Stomach (tissue), 9 donors: ENCODE results near the gene KCNQ4. TPM values are rescaled to one million over a fixed set of nuclear protein-coding genes. Genes with fewer than 3 reads are reported as not detected.

Source experiments
- DNase-seq, 2 donors: peaks; one replicate each; pipeline versions ENCODE4 v3.0.0 to v3.0.0-alpha.2; 2013 to 2019
- H3K27ac ChIP-seq, 5 donors: fragments of 200-600 bp in 4 of 5; sonication (generic) in 4 of 5; one replicate each; pipeline ENCODE4 v1.5.1; 2013 to 2019; ENCODE audit warnings: mild to moderate bottlenecking in 1 of 5, moderate library complexity in 1 of 5
- H3K27me3 ChIP-seq, 3 donors: fragments of 200-600 bp; sonication (generic); one replicate each; pipeline ENCODE4 v1.5.1; 2017 to 2019; ENCODE audit warnings: mixed run types in 1 of 3
- H3K36me3 ChIP-seq, 4 donors: fragments of 200-600 bp; sonication (generic); 1 replicate in 3 of 4; 2 replicates in 1 of 4; pipeline ENCODE4 v1.5.1; 2016 to 2019
- H3K4me1 ChIP-seq, 4 donors: fragments of 200-600 bp; sonication (generic); one replicate each; pipeline ENCODE4 v1.5.1; 2016 to 2019
- H3K4me3 ChIP-seq, 4 donors: fragments of 200-600 bp; sonication (generic) in 3 of 4; one replicate each; pipeline ENCODE4 v1.5.1; 2016 to 2019; ENCODE audit warnings: mild to moderate bottlenecking in 1 of 4
- H3K9me3 ChIP-seq, 4 donors: fragments of 200-600 bp; sonication (generic); one replicate each; pipeline ENCODE4 v1.5.1; 2016 to 2019
- EP300 ChIP-seq: sonication (generic); formaldehyde crosslinking; IDR thresholded peaks from one replicate; pipeline ENCODE4 v1.6.1; 2017; ENCODE audit warnings: antibody characterized with exemption
- POLR2A ChIP-seq, 4 donors: fragments of 450-650 bp; IDR thresholded peaks; one replicate each; pipeline ENCODE4 v1.6.1; 2016; ENCODE audit warnings: antibody characterized with exemption in 4 of 4, control low read depth in 2 of 4, mild to moderate bottlenecking in 1 of 4, moderate library complexity in 1 of 4
- POLR2AphosphoS5 ChIP-seq, 3 donors: sonication (generic); formaldehyde crosslinking; IDR thresholded peaks; one replicate each; pipeline ENCODE4 v1.6.1; 2016; ENCODE audit warnings: antibody characterized with exemption in 3 of 3
- WGBS, 5 donors: extraction: QIAGEN DNeasy Blood & Tissue Kit in 3 of 5; methylation state at CpG; one replicate each; pipeline versions ENCODE4 v1.1.5 to v1.1.7; 2013 to 2018; 5-methylcytosine and 5-hydroxymethylcytosine counted together
- intact Hi-C: fragments of 100-400 bp; cut with DNase I; formaldehyde crosslinking; loops from one replicate; pipeline ENCODE4 v1.15.1; 2023; ENCODE audit warnings: low total_unique reads
- polyA plus RNA-seq, 3 donors: library from polyadenylated mRNA; stranded (reverse); fragments of 200-250 nt; gene quantifications; one replicate each; pipeline ENCODE4 v1.2.3, GENCODE V29; 2013
- total RNA-seq, 5 donors: library from RNA; depleted of rRNA; stranded (reverse); fragments of >200 nt; gene quantifications; one replicate each; pipeline versions ENCODE4 v1.1.0 to v1.2.3, GENCODE V29; 2014 to 2016
- TF ChIP-seq, protein P1 (sequence below), 7 experiments: fragments of 450-650 bp in 4 of 7; fragments of 200-600 bp in 3 of 7; sonication (generic) in 3 of 7; IDR thresholded peaks; one replicate each; pipeline ENCODE4 v1.5.1; 2016 to 2019; ENCODE audit warnings: antibody characterized with exemption in 7 of 7, control low read depth in 2 of 7, mild to moderate bottlenecking in 1 of 7
- donor health status: healthy with polysubstance abuse.
- donor health status: Bipolar disorder and iron deficiency.
- donor health status: healthy.

The KCNQ4 gene
- total and polyA plus RNA-seq, 8 donors: 0.31 to 7.6 (median 0.58) TPM; not detected in 1

DNA sequence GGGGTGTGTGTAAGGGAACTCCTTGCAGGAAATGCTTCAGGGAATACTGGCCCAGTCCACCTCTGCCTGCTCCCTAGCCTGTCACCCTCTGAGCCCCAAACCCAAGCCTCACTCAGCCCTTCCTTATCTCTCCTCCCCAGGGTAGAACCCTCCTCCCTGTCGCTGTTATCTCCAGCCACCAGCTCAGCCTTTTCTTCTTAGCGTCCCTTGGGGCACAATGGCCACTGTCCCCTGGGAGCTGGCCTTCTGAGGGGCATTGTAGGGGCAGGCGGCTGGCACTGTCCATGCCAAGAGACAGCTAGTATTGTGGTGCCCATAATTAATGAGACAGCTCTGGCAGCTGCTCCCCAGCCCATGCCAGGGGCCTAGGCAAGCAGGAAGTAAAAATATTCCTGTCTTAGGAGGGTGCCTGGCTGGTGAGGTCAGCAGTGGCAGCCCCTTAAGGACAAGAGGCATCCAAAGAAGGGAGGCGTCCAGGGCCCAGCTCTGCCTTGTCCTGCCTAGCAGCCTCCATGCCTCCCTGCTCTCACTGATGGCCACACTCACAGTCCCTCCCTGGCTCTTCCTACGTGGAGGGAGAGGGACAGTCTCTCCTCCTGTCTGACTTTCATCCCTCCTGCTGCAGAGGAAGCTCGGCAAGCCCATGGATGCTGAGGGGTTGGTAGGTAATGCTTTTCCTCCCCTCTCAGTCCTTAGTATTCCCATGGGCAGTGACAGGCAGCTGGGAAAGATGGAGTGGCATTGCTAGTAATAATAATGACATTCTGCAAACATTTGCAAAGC lies 37.5 kb downstream of the KCNQ4 start:
- Histone ChIP-seq H3K27ac (no peak overlapping the region), H3K4me1 (peaks cover 6 to 54% (median 34%) of the 10 kb centered on the region in 4 donors), H3K4me3 (no peak overlapping the region), H3K27me3 (peaks cover 0 to 18% (median 4%) of the 10 kb centered on the region in 3 donors), H3K9me3 (no peaks in the 10 kb centered on the region), H3K36me3 (peaks cover 0 to 9% (median 0%) of the 10 kb centered on the region in 4 donors)
- WGBS, 5 donors: 43 to 59% (median 49%) methylated on average over 6 of the region's 6 CpGs
- DNase-seq: no peak
- TF ChIP-seq, protein P1, sequence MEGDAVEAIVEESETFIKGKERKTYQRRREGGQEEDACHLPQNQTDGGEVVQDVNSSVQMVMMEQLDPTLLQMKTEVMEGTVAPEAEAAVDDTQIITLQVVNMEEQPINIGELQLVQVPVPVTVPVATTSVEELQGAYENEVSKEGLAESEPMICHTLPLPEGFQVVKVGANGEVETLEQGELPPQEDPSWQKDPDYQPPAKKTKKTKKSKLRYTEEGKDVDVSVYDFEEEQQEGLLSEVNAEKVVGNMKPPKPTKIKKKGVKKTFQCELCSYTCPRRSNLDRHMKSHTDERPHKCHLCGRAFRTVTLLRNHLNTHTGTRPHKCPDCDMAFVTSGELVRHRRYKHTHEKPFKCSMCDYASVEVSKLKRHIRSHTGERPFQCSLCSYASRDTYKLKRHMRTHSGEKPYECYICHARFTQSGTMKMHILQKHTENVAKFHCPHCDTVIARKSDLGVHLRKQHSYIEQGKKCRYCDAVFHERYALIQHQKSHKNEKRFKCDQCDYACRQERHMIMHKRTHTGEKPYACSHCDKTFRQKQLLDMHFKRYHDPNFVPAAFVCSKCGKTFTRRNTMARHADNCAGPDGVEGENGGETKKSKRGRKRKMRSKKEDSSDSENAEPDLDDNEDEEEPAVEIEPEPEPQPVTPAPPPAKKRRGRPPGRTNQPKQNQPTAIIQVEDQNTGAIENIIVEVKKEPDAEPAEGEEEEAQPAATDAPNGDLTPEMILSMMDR (IDR thresholded peaks at IDR 0.05): no peak
- TF ChIP-seq POLR2AphosphoS5 (IDR thresholded peaks at IDR 0.05): no peak
- no peak for TF ChIP-seq EP300
- no peak for TF ChIP-seq POLR2A (IDR thresholded peaks at IDR 0.05)
- intact Hi-C loops: no loop called here

DNA sequence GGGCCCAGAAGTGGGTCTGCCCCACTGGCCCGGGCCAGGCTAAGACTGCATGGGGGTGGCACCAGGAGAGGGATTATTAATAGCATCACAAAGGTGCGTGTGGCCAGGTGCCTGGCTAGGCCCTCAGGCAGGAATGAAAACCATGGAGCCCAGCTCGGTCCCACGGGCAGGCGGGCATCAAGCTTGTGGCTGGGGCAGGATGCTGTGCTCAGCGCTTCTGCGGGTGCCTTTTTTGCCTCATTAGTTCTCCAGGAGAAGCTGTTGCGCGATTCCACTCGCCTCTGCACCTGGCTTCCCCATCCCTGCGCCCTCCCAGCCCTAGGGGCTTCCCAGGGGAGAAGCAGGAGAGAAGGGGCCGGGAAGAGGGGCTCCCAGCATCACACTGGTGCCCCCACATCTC lies 39.3 kb downstream of the KCNQ4 start:
- no peak overlapping the region for H3K27ac ChIP-seq

DNA sequence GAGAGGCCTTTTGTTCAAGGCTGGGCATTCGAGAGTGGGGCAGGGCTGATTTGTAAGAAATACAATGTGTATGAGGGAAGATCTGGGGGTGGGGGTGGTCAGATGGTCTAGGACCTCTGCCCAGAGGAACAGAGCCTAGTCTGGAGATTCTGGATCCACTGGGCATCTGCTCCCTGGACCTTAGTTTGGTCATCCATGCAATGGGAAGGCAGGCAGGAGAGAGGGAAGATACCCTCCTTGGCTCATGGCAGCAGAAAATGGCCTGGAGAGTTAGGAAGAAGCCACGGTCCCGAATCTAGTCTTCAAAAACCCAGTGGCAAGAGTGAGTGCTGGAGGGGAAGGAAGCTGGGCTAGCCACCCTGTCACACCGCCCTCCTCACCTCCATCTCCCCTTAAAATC lies 39.8 kb downstream of the KCNQ4 start:
- no peak for DNase-seq
- H3K4me3 ChIP-seq: no peak overlapping the region
- H3K27ac ChIP-seq: no peak overlapping the region
- intact Hi-C loops: no loop called here
- TF ChIP-seq POLR2A (IDR thresholded peaks at IDR 0.05) (no peak), POLR2AphosphoS5 (IDR thresholded peaks at IDR 0.05) (no peak)
- H3K9me3 ChIP-seq: no peaks in the 10 kb centered on the region
- peaks cover 1 to 48% (median 29%) of the 10 kb centered on the region in 4 donors for H3K4me1 ChIP-seq
- WGBS, 5 donors: 93 to 100% (median 97%) methylated on average over 4 of the region's 4 CpGs
- peaks cover 0 to 9% (median 0%) of the 10 kb centered on the region in 4 donors for H3K36me3 ChIP-seq
- H3K27me3 ChIP-seq: peaks cover 0 to 10% (median 3%) of the 10 kb centered on the region in 3 donors

More for the DNA sequence above, 39.3 kb downstream of the KCNQ4 start:
- Histone ChIP-seq H3K4me1 (peaks cover 6 to 53% (median 34%) of the 10 kb centered on the region in 4 donors), H3K4me3 (no peak overlapping the region), H3K27me3 (peaks cover 0 to 15% (median 4%) of the 10 kb centered on the region in 3 donors), H3K9me3 (no peaks in the 10 kb centered on the region), H3K36me3 (peaks cover 0 to 9% (median 0%) of the 10 kb centered on the region in 4 donors)
- intact Hi-C loops: no loop called here
- no peak for DNase-seq
- no peak for TF ChIP-seq POLR2A (IDR thresholded peaks at IDR 0.05)
- WGBS, 5 donors: 93 to 97% (median 95%) methylated on average over 8 to 12 of the region's 12 CpGs

DNA sequence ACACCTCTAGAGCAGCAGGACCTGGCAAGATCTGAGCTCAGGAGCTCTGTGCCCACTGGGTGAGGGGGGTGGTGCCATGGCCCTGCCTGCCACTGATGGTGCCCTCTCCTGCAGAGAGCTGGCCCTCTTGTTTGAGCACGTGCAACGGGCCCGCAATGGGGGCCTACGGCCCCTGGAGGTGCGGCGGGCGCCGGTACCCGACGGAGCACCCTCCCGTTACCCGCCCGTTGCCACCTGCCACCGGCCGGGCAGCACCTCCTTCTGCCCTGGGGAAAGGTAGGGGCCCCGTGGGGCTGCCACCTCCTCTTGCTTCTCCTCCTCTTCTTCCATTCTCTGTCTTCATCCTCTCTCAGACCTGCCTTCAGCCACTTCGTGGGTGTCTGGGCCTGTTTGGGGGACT lies 40.4 kb downstream of the KCNQ4 start:
- Histone ChIP-seq H3K4me1 (peaks cover 0 to 42% (median 23%) of the 10 kb centered on the region in 4 donors), H3K27ac (no peak overlapping the region), H3K36me3 (peaks cover 0 to 9% (median 0%) of the 10 kb centered on the region in 4 donors), H3K27me3 (peaks cover 0 to 4% (median 0%) of the 10 kb centered on the region in 3 donors), H3K9me3 (no peaks in the 10 kb centered on the region), H3K4me3 (no peak overlapping the region)
- 86 to 96% (median 91%) methylated on average over 3 to 17 of the region's 17 CpGs for WGBS, 5 donors
- intact Hi-C loops: no loop called here
- TF ChIP-seq, protein P1 (IDR thresholded peaks at IDR 0.05): no peak
- TF ChIP-seq POLR2AphosphoS5 (IDR thresholded peaks at IDR 0.05) (no peak), POLR2A (IDR thresholded peaks at IDR 0.05) (no peak), EP300 (no peak)
- no peak for DNase-seq

DNA sequence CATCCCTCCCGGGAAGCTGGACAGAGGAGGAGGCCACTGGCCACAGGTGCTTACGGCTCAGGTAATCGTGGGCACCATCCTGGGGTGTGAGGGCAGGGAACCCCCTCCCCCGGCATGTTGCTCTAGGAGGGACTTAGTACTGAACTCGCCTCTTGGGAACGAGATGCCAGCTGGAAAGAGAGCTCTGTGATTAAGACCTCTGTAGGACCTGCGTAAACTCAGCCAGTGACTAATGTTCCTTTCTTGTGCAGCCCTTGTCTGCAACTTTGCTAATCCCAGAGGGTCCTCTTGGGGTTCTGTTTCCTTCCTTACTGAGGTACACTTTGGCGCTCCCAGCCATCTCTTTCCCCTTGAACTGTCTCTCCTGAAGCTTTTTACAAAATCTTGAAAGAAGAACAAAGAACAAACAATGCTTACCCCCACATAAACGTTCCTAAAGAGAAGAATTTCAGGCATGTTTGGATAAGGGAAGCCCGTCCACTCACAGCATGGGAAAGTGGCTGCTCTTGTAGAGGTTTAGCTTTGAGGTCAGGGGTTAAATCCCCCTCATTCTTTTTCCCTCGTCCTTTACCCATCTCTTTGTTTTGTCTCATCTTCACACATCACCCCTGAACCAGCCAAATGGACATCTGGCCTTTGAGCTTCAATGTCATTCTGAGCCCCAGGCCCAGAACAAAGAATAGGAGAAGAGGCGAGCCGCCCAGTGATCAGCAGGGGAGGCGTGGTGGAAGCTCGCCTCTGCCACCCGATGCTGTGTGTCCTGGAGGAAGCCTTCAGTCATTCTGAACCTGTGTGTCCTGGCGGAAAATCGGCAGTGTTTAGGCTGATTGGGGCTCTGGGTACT lies 41.2 kb downstream of the KCNQ4 start:
- no peak for TF ChIP-seq POLR2A (IDR thresholded peaks at IDR 0.05)
- no peak for TF ChIP-seq POLR2AphosphoS5 (IDR thresholded peaks at IDR 0.05)
- TF ChIP-seq, protein P1 (IDR thresholded peaks at IDR 0.05): no peak
- TF ChIP-seq EP300: no peak
- intact Hi-C loops: no loop called here
- WGBS, 5 donors: 63 to 75% (median 73%) methylated on average over 16 to 18 of the region's 18 CpGs
- no peak overlapping the region for H3K4me3 ChIP-seq
- peak overlapping the region in 1 of 5 donors; percentile 13 for H3K27ac ChIP-seq
- H3K4me1 ChIP-seq: peaks cover 0 to 41% (median 21%) of the 10 kb centered on the region in 4 donors
- no peaks in the 10 kb centered on the region for H3K27me3 ChIP-seq
- no peak for DNase-seq
- no peaks in the 10 kb centered on the region for H3K9me3 ChIP-seq
- H3K36me3 ChIP-seq: peaks cover 0 to 6% (median 0%) of the 10 kb centered on the region in 4 donors
